Amniotic epithelial cell (primary cell): ENCODE results near the gene NRARP.
A peak's percentile ranks its signal among the peaks of the same experiment; 100 is the strongest.

Source experiments
- DNase-seq: peaks from one replicate; pipeline ENCODE4 v3.0.0-alpha.2; 2010; ENCODE audit warnings: low read depth

NRARP gene

DNA sequence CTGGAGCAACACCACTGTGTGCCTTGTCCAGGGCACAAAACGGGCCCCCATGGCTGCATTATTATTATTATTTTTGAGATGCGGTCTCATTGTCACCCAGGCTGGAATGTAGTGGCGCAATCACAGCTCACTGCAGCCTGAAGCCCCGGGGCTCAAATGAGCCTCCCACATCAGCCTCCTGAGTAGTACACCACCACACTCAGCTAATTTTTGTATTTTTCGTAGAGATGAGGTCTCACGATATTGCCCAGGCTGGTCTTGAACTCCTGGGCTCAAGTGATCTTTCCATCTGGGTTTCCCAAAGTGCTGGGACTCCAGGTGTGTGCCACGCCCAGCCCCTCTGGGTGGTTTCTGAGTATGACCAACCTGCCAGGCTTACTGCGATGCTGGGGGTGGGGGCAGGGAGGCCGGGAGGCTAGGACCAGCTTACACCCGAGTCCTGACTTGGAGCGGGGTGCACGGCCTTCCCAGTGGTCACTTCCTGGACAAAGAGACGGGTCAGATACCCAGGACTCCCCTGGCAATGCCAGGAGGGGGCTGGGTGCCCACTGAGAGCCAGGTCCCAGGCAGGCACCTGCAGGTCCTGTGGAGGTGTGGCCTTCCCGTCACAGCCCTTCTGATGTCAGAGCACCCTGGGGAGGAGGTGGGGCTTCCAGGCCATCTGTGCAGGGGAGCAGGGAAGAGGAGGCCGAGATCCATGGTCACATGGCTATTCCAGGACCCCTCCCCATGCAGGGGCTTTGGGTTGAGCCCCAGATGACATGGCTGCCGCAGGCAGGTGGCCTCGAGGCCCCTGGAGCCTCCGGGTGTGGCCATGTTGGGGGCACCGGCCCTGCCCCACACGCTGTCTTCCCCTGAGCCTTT is 8.3 kb upstream of the NRARP start:
- no peak for DNase-seq

- DNase-seq = no peak
These were observed 7.5 kb upstream of the NRARP start for GRCh38 chr9:137309368-137310188.

DNA sequence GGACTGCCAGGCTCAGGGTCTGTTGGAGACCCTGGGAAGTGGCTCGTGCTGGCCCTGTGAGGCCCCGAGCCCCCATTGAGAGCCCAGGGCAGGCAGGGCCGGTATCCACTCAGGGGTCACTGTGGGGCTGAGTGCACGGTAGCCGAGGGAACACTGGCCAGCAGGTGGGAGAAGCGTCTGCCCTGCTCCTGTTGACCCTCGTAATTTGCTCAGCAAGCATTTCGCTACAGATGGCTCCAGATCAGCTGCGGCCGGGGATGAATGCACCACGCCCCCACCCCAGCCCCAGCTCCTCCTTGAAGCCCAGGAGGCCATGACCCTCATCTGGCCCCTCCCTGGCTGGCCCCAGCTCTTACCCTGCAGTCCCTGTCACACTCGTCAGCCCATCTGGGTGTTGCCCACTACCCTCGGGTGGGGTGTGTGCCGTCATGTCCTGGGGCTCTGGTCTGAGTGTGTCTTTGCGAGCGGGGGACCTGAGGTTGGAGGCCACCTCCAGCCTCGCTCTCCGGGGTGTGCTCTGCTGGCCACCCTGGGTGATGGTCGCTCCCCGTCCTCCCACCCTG is 6.1 kb upstream of the NRARP start:
- no peak for DNase-seq

DNA sequence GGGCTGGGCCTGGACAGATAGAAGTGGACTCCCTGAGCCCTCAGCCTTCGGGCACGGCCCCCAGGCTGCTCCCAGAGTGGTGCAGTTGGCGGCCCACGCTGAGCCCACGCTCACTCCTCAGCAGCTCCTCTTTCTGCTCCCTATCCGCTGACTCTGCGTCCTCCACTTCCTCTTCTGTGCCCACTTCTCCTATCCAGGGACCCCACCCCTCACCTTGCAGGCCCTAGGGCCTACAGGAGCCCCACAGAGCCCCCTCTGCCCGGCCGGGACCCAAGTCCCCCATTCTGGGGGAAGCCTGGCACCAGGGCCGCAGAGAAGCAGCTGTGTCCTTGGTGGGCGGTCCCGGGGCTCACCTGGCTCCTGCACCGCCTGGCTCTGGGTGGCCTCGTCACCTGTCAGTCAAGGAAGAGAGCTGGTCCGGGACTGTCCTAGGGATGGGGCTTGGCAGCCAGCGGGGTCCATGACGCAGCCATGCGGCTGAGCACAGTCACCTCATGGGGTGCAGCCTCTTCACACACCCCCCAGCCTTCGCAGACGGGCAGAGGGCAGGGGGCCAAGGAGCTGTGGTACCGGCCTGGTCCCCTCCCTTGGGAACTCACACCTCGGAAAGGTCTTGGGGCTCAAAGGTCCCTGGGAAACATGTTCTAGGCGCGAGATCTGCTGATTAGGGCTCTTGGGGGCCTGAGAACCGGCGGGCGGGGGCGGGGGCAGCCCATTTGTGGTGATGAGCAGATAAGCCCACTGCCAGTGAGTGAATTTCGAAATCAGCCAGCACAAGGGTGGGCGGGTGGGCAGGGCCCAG is 5.4 kb upstream of the NRARP start:
- peak; percentile 40 for DNase-seq

GRCh38 chr9:137306850-137307254 is 4.8 kb upstream of the NRARP start:
- DNase-seq = no peak

GRCh38 chr9:137306066-137306849 is 4.2 kb upstream of the NRARP start:
- DNase-seq = no peak

DNA sequence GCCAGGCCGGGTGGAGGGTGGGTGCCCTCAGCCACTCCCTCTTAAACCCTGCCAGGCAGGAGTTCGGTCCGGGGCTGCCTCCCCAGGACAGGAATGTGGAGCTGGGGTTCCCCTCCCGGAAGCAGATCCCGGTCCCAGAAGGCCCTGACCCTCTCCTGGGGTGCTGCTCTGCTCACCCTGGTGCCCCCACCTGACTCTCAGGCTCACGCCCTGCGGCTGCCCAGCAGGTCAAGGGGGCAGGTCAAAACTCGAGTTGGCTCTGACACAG is 3.7 kb upstream of the NRARP start:
- DNase-seq = no peak

- peak; percentile 46 for DNase-seq
These were observed 3.2 kb upstream of the NRARP start for GRCh38 chr9:137305060-137305797.

DNA sequence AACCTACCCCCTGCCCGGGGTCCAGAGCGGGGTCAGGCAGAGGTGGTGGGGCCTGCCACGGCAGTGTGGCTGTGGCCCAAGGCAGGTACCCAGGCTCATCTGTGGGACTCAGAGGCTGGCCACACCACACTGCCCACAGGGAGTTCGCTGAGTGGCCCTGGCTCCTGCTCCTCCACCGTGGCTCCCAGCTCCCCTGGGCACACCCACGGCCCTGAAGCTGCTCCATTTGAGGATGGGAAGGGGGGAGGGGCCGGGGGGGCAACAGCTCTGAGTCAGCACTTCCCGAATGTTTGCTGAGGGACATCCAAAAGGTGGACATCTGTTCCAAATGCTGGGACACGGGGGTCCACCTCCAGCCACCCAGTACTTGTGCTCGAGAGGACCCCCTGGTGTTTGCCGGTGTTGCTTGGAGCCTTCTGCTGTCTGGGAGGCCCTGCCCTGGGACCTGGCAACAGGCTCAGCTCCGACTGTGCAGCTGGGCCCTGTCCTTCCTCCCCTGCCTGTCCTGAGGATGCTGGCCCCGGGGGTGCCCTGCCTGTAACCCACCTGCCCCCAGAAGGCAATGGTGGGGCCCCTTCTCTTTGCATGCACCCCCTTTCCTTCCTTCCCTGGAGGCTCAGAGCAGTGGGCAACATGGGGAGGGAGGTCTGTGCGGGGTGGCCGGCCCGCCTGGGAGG is 2.5 kb upstream of the NRARP start:
- DNase-seq = no peak

DNA sequence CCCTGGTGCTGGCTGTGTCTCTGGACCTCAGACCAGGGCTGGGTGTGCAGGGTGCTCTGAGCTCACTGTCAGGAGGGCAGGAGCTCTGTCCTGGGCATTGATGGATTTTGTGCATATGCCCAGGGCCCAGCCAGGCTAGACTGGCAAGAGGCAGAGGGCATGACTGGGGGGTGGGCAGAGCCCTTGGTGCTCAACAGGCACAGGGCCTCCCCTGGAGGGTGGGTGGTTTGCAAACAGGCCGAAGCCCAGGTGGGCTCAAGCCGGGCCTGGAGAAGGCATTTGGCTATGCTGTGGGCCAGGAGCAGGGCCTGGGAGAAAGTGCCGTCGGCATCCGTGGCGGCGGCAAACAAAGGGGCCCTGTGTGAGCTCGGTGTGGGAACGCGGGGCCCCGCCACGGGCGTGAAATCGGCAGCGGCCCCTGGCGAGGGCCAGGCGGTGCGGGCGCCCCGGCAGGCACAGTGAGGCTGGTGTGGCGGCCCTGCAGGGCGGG is 1.9 kb upstream of the NRARP start:
- no peak for DNase-seq

- no peak for DNase-seq
These were observed 1.3 kb upstream of the NRARP start for GRCh38 chr9:137303151-137303892.

DNA sequence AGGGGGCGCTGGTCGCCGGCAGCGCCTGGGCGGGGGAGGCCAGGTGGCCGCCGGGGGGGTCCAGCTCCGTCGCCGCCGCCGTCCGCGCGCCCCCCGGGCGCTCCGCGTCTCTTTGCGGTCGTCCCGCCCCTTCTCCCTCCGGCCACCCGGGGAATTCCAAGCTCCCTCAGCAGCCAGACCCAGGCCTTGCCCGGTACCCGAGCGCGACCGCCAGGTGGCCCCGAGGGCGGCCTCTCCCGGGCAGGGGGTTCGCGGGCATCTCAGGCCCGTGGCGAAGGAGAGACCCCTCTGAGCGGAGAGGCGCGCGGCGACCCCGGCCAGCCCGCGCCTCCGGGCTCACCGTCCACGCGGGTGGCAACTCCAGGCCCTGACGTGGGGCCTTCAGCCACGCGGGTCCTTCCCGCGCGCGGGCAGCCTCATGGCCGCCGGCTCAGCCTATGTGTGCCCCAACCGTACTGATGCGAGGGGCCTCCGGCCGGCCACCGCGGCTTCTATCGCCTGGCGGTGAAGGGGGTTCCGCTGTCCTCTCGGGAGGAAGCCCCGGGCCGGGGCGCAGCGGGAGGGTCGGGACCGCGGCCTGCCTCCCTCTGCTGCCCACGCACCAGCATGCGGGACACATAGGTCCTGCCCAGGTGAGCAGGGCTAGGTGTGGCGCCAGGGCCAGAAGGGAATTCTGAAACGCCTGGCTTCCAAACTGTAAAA is 529 bp upstream of the NRARP start:
- DNase-seq = peak; percentile 45

DNA sequence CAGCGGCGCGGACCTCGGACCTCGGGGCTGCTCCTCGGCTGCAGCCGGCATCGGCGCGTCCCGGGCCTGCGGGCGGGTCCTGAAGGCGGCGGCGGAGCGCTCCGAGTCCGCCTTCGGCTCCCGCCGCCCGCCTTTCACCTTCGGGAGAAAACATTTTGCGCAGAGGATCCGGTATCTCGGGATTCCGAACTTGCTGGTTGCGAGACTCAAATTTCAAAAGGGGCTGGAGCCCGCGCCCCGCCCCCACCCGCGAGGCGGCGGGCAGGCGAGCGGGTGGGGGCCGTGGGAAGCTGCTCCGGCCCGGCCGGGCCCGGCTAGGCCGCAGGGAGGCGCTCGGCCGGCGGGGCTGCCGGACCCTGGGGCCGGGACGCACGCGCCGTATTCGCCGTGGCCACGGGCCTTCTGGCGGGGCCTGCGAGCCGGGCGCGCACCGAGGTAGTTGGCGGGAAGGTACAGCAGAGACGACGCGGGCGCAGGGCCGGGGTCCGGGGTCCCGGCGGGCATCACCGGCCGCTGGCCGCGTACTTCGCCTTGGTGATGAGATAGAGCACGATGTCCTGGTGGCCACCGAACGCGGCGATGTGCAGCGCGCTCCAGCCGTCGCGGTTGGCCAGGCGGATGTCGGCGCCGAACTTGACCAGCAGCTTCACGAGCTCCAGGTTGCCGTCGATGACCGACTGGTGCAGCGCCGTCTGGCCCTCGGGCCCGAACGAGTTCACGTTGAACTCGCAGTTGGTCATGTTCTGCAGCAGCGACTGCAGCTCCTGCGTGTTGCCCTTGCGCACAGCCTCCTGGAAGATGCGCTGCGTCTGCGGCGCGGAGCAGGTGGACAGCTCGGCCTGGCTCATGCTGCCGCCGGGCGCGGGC is 757 bp downstream of the NRARP start:
- DNase-seq = peak; percentile 53

- peak; percentile 85 for DNase-seq
These were observed 1.4 kb downstream of the NRARP start for GRCh38 chr9:137300567-137301080.

DNA sequence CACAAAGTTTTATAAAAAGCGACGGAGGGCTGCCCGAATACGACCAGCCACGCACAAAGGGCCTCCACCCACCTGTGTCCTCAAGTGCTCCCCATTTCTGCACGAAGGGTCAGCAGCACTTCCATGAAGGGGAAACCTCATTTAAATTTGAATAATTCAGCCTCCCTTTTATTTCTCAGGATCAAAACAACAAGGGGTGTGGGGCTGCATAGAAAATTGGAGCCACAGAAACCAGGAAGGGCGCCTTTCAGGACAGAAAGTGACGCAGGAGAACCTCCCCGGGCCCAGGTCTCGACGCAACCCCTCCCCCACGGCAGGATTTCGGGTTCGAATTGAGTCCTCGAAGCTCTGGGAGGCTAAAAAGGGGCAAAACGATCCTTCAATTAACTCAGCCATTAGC is 2.1 kb downstream of the NRARP start:
- no peak for DNase-seq

DNA sequence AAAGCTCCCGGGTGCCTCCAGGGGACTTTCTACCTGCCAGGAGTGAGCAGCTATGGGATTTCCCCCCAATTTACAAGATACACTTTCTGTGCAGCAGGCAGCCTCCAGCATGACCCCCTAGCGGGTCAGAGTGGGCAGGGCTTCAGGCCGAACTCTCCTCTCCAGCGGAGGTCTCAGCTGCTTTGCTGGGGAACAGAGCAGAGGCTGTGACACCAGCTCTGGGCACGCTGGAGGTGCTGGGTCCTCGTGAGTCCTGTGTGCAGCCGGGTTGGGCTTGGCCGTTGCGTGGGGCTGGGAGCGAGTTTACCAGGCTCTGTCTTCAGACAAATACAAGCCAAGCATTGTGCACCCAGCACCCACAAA is 2.9 kb downstream of the NRARP start:
- no peak for DNase-seq

GRCh38 chr9:137298401-137299202 is 3.5 kb downstream of the NRARP start:
- DNase-seq = no peak
